IPS DF 19.7 (cell line): ENCODE measurements around the gene ZDHHC7.
"Not testable (repeated sequence)": the region's sequence is repeated elsewhere in the genome, so short reads cannot be mapped to it uniquely, and the experiment has no call there.

ENCODE experiments used
- DNase-seq: peaks from one replicate; pipeline ENCODE4 v3.0.0-alpha.2; 2013; ENCODE audit warnings: low read depth, low spot score

ZDHHC7 gene, protein sequence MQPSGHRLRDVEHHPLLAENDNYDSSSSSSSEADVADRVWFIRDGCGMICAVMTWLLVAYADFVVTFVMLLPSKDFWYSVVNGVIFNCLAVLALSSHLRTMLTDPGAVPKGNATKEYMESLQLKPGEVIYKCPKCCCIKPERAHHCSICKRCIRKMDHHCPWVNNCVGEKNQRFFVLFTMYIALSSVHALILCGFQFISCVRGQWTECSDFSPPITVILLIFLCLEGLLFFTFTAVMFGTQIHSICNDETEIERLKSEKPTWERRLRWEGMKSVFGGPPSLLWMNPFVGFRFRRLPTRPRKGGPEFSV

GRCh38 chr16:85010931-85011845, at the start of gene ZDHHC7:
Gene ZDHHC7 (minus strand): TSS chr16:85011535. CDS start chr16:84990618, 20,917 bp downstream.
- DNase-seq, result no peak

DNA sequence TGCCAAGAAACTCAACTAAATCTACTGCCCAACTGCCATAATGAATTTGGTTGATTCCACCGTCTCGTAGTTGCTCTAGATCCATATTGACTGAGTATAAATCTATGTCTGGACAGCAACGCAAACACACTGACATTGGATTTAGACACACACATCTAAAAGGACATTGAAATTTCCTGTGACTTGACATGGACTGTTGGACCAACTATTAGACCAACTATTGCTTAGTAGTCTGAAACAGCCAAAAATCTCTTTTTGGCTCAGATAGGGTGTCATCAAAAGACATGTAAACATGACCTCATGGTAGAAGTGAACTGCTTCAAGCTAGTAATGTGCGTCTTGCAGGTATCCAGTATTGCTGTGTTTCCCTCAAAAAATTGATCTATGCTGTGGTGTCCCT, 47.6 kb upstream of the ZDHHC7 start:
- no peak for DNase-seq

DNA sequence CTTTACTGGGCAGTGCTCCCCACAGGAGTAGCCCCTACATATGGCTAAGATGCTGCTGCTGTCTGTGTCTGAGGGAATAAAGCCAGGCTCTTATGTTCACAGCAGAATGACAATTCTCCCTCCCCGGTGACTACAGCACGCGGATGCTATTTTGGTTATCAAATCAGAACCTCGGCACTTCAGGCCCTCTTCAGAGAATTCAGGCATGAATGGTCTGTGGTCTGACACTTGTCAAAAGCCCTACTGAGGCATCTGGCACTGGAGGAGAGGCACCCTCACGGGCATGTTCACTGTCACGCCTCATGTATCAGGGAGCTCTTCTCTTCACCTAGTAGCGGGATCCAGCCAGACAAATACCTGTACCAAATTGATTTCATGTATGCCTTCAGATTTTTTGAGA, 46.6 kb upstream of the ZDHHC7 start:
- no peak for DNase-seq

- no peak for DNase-seq
These were observed 46.0 kb upstream of the ZDHHC7 start for GRCh38 chr16:85057212-85057889.

GRCh38 chr16:85056211-85056748, 44.9 kb upstream of the ZDHHC7 start:
- DNase-seq, result no peak

DNA sequence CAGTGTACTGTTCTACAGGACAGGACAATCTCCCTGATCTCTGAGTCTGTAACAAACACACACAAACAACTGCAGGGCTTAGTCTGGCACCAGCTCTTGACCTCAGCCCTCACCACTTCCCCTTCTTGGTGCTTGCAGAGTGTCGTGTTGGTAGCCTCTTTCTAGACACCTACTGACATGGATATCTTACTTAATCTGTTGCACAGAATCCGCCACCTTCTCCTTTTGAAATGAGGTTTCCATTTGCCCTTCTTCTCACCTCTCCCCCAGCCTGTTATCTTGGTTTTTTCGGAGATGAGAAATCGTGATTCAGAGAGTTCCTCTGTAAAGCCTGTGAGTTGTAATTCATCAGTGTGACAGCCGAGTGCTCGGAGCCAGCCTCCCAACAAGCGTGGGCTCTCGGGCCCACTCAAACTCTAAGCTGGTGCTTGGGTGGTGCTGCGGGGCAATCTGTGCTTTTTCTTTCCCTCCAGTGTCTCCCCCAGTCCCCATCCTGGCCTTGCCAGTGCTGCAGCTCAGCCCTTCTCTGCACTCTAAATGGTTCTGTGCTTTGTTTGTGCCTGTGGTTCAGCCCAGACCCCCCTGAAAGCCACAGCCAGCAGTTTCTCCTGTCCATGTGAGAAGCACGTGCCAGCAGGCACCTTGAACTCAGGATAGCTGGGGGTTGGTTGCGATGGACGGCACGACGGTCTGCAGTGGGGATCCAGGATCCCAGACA, 44.3 kb upstream of the ZDHHC7 start:
- DNase-seq, result no peak

DNA sequence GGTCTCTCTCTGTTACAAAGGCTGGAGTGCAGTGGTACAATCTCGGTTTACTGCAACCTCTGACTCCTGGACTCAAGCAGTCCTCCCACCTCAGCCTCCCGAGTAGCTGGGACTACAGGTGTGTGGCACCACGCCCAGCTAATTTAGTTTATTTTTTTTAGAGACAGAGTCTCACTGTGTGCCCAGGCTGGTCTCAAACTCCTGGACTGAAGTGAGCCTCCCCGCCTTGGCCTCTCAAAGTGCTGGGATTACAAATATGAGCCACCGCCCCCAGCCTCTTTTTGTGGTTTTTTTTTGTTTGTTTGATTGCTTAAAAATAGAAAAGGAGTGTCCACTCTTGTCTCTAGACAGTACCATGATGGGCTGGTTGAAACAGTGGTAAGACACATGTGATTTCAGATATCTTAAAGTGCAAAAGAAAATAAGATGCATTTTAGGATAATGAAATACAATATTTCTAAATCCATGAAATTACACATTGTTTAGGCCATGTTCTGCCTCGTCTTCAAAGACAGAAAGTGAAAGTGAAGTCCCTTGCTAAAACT, 43.7 kb upstream of the ZDHHC7 start:
- DNase-seq, result no peak

DNA sequence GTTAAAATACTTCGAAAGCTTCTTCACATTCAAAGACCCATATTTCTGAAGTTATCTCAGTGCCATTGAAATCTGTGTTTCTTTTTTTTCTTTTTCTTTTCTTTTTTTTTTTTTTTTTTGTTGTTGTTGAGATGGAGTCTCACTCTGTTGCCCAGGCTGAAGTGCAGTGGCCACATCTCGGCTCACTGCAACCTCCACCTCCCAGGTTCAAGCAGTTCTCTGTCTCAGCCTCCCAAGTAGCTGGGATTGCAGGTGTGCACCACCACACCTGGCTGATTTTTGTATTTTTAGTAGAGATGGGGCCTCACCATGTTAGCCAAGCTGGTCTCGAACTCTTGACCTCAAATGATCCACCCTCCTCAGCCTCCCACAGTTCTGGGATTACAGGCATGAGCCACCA, 43.0 kb upstream of the ZDHHC7 start:
- DNase-seq, result not testable (repeated sequence)

DNA sequence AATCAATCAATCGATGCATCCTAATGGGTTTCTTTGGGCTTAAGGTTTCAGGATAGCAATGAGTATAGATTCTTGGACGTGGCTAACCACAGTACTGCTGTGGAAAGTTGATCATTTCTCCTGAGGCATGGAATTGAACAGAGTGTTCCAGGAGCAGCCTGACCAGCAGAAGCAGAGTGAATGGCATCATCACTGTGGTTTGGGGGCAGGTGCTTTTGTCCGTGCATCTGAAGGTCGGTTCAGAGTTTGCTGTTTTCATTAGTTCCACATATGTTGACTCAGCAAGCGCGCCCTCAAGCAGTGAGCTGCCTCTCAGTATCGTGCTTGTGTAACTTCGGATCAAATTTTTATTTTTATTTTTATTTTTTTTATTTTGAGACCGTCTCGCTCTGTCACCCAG, 41.2 kb upstream of the ZDHHC7 start:
- no peak for DNase-seq

DNA sequence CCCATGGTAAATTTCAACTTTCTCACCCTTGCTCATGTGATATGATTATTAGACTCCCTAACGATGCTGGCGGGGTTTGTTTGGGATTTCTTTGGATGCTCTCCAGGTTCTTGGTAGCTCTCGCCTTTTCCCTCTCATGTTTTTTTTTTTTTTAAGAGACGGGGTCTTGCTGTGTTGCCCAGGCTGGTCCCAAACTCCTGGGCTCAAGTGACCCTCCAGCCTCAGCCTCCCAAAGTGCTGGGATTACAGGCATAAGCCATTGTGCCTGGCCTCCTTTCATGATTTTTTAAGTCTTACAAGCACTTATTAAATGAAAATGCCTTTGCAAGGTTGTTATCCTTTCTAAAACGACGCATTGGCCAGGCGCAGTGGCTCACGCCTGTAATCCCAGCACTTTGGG, 40.3 kb upstream of the ZDHHC7 start:
- no peak for DNase-seq

DNA sequence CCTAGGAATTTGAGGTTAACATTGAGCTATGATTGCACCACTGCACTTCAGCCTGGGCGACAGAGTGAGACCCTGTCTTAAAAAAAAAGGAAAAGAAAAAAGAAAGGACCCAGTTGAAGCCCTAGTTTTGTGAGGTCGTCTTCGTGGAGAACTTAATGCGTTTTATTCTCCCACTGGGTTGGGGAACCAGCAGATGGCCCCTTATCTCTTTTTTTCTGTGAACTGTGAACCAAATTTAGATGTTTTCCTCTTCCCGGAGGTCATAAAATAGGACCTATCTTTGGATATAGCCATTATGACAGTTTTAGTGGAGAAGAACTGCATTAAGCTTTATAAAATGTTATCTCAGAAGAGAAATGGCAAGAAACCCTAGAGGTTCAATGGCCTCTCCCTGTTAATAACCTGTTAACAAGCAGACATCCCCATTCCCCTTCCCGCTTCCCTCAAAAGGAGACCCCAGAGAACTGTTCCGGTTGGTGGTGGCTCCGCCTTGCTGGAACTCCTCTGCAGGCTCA, 39.8 kb upstream of the ZDHHC7 start:
- DNase-seq, result no peak

DNA sequence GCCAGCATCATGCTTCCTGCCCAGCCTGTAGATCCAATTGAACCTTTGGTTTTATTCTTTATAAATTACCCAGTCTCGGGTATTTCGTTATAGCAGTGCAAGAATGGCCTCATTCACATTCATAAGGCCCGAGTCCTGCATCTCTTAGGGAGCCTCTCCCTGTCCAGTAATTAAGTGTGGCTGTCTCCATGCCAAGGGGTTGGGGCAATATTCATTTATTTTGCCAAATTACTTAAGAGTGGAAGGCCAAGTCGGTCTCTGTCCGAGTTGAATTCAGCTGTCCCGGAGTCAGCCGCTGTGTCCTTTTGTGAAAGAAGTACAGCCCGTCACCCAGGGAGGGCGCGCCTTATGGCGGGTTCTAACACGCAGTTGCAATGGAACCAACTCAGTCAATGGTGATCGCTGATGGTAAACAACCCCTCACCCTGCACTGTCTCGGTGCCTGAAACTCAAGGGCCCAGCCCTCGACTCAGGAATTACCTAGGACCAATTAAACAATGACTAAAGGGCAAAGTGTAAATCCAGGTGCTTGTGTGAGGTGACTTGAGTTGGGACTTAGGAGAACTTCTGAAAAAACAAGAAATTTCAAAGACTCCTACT, 38.5 kb upstream of the ZDHHC7 start:
- no peak for DNase-seq

DNA sequence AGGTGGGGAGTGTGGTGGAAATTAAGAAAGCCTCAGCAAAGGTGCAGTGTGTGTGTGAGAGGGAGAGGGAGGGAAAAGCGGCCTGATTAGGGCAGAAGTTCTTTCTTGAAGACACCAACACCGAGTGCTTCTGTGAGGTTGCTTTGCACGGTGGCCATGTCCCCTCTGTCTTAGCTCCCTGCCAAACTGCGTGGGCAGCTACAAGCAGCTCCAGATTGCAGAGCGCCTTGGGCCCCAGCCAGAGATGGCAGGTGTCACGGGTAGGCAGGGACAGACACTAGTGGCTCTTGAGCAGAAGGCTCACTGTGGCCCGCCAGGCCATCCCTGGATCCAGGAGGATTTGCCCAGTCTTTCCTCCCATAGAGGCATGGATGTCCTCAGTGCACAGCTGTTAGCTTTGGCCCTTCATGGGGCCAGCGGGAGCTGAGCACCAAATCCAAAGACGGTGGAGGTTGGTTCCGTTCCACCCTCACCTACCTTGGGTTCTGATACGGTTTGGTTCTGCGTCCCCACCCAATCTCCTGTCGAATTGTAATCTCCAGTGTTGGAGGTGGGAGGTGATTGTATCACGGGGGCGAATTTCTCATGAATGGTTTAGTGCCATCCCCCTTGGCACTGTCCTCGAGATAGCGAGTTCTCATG, 37.7 kb upstream of the ZDHHC7 start:
- DNase-seq, result no peak

- no peak for DNase-seq
These were observed 36.6 kb upstream of the ZDHHC7 start for GRCh38 chr16:85047867-85048455.

- DNase-seq, result no peak
These were observed 35.9 kb upstream of the ZDHHC7 start for GRCh38 chr16:85046931-85047866.

- no peak for DNase-seq
These were observed 35.2 kb upstream of the ZDHHC7 start for GRCh38 chr16:85046472-85046916.

- no peak for DNase-seq
These were observed 34.5 kb upstream of the ZDHHC7 start for GRCh38 chr16:85045641-85046471.
